ENCODE results near the gene CSNK1D. TPM values are rescaled to one million over a fixed set of nuclear protein-coding genes. Genes with fewer than 3 reads are reported as not detected.

The CSNK1D gene
- total RNA-seq, 3 donors from 2014 or later = 177 to 221 (median 189) TPM

DNA sequence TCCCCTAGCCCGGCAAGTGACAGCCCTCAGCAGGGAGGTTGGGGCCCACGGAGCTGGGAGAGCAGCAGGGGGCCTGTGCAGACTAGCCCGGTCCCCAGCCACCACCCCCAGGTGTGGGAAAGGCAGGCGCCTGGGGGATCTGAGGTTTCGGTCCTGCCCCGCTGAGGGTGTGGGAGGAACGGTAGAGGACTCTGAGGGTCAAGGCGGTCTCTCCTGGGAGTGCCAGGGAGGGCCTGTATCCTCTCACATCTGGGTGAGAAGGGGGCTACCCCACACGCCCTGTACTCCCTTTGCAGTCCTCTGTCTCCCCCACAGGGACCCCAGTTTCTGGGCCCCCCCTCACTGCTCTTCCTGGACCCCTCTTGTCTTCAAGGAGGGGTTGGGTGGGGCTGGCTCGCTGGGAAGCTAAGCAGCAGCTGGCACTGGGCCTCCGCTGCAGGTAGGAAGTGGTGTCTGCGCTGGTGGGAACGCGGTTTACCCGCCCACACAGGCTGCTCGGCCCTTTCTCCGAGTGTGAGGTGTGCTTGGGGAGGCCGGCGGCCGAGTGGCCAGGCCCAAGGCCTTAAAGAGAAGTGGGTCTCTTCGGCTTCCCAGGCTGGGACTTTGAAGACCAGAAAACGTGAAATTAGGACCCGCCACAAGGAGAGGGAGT is 28.5 kb upstream of the CSNK1D start:
- H3K4me3 ChIP-seq = no peak overlapping the region
- ATAC-seq = no peak
- TF ChIP-seq, protein P1, sequence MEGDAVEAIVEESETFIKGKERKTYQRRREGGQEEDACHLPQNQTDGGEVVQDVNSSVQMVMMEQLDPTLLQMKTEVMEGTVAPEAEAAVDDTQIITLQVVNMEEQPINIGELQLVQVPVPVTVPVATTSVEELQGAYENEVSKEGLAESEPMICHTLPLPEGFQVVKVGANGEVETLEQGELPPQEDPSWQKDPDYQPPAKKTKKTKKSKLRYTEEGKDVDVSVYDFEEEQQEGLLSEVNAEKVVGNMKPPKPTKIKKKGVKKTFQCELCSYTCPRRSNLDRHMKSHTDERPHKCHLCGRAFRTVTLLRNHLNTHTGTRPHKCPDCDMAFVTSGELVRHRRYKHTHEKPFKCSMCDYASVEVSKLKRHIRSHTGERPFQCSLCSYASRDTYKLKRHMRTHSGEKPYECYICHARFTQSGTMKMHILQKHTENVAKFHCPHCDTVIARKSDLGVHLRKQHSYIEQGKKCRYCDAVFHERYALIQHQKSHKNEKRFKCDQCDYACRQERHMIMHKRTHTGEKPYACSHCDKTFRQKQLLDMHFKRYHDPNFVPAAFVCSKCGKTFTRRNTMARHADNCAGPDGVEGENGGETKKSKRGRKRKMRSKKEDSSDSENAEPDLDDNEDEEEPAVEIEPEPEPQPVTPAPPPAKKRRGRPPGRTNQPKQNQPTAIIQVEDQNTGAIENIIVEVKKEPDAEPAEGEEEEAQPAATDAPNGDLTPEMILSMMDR (IDR thresholded peaks at IDR 0.05) = no peak
- intact Hi-C loops (cut with DNase I, micrococcal nuclease) = no loop called here
- peaks cover 24% of the 10 kb centered on the region for H3K4me1 ChIP-seq (ENCODE audit: low read depth)
- DNase-seq = peak in 2 of 3 donors; percentile 52 to 58
- no peaks in the 10 kb centered on the region for H3K36me3 ChIP-seq (ENCODE audit: low read depth)
- H3K9me3 ChIP-seq = no peaks in the 10 kb centered on the region

DNA sequence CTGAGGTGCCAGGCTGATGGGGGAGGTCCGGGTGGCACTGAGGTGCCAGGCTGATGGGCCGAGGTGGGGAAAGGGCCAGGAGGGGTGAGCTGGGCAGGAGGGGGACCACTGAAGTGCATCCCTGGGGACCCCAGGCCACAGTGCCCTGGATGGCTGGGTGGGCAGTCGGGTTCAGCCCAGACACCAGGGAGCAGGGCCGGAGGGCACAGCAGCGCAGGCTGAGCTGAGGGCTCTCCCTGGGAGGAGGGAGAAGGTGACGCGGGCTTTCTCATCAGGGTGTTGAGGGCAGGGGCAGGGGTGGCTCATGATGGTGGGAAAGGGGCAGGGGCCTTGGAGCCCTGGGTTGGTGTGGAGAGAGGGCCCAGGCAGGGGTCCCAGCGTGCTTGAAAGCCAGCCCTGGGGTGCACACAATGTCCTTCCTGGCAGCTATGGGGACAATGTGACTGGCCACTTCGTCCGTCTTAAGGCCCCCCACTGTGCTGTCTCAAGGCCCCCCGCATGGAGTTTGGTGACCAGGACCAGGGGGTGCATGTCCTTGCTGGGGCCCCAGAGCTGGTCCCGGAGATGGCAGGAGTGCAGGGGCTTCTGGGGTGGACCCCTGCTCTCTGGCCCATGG is 27.9 kb upstream of the CSNK1D start:
- DNase-seq (peak in 2 of 3 donors; percentile 46 to 61), ATAC-seq (no peak)
- Histone ChIP-seq H3K4me3 (no peak overlapping the region), H3K4me1 (ENCODE audit: low read depth) (peaks cover 30% of the 10 kb centered on the region), H3K36me3 (ENCODE audit: low read depth) (no peaks in the 10 kb centered on the region), H3K9me3 (no peaks in the 10 kb centered on the region)
- TF ChIP-seq, protein P1 (IDR thresholded peaks at IDR 0.05) = no peak
- intact Hi-C loops (cut with DNase I, micrococcal nuclease) = no loop called here

DNA sequence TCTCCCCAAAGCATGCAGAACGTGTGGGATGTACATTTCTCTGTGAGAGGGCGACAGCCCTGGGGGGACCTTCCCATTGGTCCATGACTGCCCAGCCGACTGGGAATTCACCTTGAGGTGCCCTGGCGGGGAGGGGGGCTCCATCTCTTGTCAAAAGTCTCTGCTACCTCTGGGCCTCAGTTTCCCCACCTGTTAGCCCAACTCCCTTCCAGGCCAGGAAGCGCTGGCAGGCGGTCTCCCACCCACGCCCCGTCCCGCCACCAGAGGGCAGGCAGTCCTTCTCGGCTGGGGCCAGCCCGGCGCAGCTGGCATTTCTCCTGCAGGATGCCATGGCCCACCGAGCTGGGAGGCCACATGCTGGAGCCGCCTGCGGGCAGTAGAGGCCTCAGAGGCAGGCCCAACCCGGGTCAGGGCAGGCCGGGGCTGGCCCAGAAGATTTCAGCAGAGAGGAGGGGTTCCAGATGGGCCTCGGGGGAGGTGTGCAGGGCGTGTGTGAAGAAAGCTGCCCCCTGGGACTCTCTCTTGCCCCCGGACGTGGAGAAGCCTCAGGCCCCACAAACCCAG is 27.3 kb upstream of the CSNK1D start:
- ATAC-seq = peak; percentile 20
- H3K4me3 ChIP-seq = no peak overlapping the region

DNA sequence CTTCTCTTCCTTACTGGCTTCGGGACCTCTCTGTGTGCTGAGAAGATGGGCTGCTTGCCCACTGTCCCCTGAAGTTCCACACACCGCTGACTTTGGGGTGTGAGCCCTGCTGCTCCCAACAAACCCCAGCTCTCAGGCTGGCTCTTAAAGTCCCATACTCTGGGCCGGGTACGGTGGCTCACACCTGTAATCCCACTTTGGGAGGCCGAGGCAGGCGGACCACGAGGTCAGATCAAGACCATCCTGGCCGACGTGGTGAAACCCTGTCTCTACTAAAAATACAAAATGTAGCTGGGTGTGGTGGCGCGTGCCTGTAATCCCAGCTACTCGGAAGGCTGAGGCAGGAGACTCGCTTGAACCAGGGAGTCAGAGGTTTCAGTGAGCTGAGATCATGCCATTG is 26.7 kb upstream of the CSNK1D start:
- TF ChIP-seq, protein P1 (IDR thresholded peaks at IDR 0.05) = no peak
- H3K4me3 ChIP-seq = no peak overlapping the region
- H3K9me3 ChIP-seq = no peaks in the 10 kb centered on the region
- no peak for DNase-seq
- H3K36me3 ChIP-seq (ENCODE audit: low read depth) = no peaks in the 10 kb centered on the region
- H3K4me1 ChIP-seq (ENCODE audit: low read depth) = peaks cover 39% of the 10 kb centered on the region
- intact Hi-C loops (cut with DNase I, micrococcal nuclease) = no loop called here
- ATAC-seq = no peak

More for the DNA sequence above, 27.3 kb upstream of the CSNK1D start:
- Histone ChIP-seq H3K36me3 (ENCODE audit: low read depth) (no peaks in the 10 kb centered on the region), H3K9me3 (no peaks in the 10 kb centered on the region), H3K4me1 (ENCODE audit: low read depth) (peaks cover 35% of the 10 kb centered on the region)
- TF ChIP-seq, protein P1 (IDR thresholded peaks at IDR 0.05) = peak; percentile 87
- DNase-seq = peak; percentile 80 to 87 (median 86)
- intact Hi-C loops (cut with DNase I, micrococcal nuclease) = no loop called here

DNA sequence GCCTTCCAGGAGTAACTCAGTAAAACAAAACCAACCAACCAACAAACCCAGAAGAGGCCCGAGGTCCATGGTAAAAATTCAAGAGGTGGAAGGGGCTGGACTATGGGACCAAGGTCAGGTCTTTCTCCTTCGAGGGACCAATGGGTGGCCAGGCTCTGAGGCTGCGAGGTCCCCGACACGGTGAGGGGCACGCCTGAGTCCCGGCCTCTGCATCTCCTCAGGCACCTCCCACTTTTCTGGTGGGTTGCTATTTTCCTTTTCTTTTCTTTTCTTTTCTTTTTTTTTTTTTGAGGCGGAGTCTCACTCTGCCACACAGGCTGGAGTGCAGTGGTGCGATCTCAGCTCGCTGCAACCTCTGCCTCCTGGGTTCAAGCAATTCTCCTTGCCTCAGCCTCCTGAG is 26.0 kb upstream of the CSNK1D start:
- Histone ChIP-seq H3K4me3 (no peak overlapping the region), H3K9me3 (no peaks in the 10 kb centered on the region), H3K4me1 (ENCODE audit: low read depth) (peaks cover 41% of the 10 kb centered on the region), H3K36me3 (ENCODE audit: low read depth) (no peaks in the 10 kb centered on the region)
- peak in 1 of 3 donors; percentile 35 for DNase-seq
- intact Hi-C loops (cut with DNase I, micrococcal nuclease) = no loop called here
- TF ChIP-seq, protein P1 (IDR thresholded peaks at IDR 0.05) = no peak
- no peak for ATAC-seq

All from mucosa of descending colon (tissue), 3 donors.